DOHH2 (cell line): ENCODE data around the gene USP40.

Source experiments
- H3F3A ChIP-seq: fragments of 200-600 bp; sonication (generic), shearing (Covaris generic); 2 replicates; pipeline ENCODE4 v1.6.0; 2016; ENCODE audit warnings: antibody characterized with exemption, mild to moderate bottlenecking; ENCODE audit not compliant: control insufficient read depth, insufficient read depth
- H3K27ac ChIP-seq: fragments of 200-600 bp; sonication (generic); 2 replicates; pipeline ENCODE4 v1.5.1; 2014; ENCODE audit warnings: low read depth, mild to moderate bottlenecking, low read length, moderate library complexity
- H3K27me3 ChIP-seq: fragments of 200-600 bp; sonication (generic); 2 replicates; pipeline ENCODE4 v1.6.1; 2014; ENCODE audit warnings: mild to moderate bottlenecking, low read length, mixed read lengths; ENCODE audit not compliant: control insufficient read depth
- H3K36me3 ChIP-seq: fragments of 200-600 bp; sonication (generic); 2 replicates; pipeline ENCODE4 v1.6.1; 2014; ENCODE audit warnings: mild to moderate bottlenecking, low read length, moderate library complexity, mixed read lengths; ENCODE audit not compliant: control insufficient read depth
- H3K4me1 ChIP-seq: fragments of 200-600 bp; sonication (generic); 2 replicates; pipeline ENCODE4 v1.6.1; 2014; ENCODE audit warnings: mild to moderate bottlenecking, low read length, mixed read lengths; ENCODE audit not compliant: control insufficient read depth
- H3K4me2 ChIP-seq: fragments of 200-600 bp; sonication (generic); 2 replicates; pipeline ENCODE4 v1.6.0; 2014; ENCODE audit warnings: mild to moderate bottlenecking, low read length, moderate library complexity
- H3K4me3 ChIP-seq: fragments of 200-600 bp; sonication (generic); 2 replicates; pipeline ENCODE4 v1.5.1; 2014; ENCODE audit warnings: mild to moderate bottlenecking, low read length, mixed read lengths
- H3K79me2 ChIP-seq: fragments of 200-600 bp; sonication (generic); 2 replicates; pipeline ENCODE4 v1.6.1; 2014; ENCODE audit warnings: mild to moderate bottlenecking, low read length, mixed read lengths; ENCODE audit not compliant: control insufficient read depth
- H3K9me2 ChIP-seq: fragments of 200-600 bp; sonication (generic); replicated peaks from 2 replicates; pipeline ENCODE4 v1.6.1; 2014; ENCODE audit warnings: mild to moderate bottlenecking, low read length, mixed read lengths; ENCODE audit not compliant: control insufficient read depth
- H3K9me3 ChIP-seq: fragments of 200-600 bp; sonication (generic); 2 replicates; pipeline ENCODE4 v1.6.1; 2014; ENCODE audit warnings: antibody characterized with exemption, low read length, mixed read lengths; ENCODE audit not compliant: control insufficient read depth, insufficient read depth
- H4K20me1 ChIP-seq: fragments of 200-600 bp; sonication (generic); 2 replicates; pipeline ENCODE4 v1.6.0; 2014; ENCODE audit warnings: low read depth, mild to moderate bottlenecking, antibody characterized with exemption, low read length, moderate library complexity; ENCODE audit not compliant: control insufficient read depth, insufficient read depth
- EZH2phosphoT487 ChIP-seq: fragments of 200-600 bp; sonication (generic); IDR thresholded peaks from 2 replicates; pipeline ENCODE4 v1.6.1; 2017; ENCODE audit warnings: borderline replicate concordance, mild to moderate bottlenecking, antibody characterized with exemption, low read length, moderate library complexity, mixed read lengths
- TF ChIP-seq, protein P1 (sequence below): fragments of 200-600 bp; sonication (generic); IDR thresholded peaks from one replicate; pipeline ENCODE4 v1.5.1; 2014; ENCODE audit warnings: antibody characterized with exemption, mild to moderate bottlenecking, low read depth, low read length; ENCODE audit not compliant: poor library complexity, severe bottlenecking

The USP40 gene

DNA sequence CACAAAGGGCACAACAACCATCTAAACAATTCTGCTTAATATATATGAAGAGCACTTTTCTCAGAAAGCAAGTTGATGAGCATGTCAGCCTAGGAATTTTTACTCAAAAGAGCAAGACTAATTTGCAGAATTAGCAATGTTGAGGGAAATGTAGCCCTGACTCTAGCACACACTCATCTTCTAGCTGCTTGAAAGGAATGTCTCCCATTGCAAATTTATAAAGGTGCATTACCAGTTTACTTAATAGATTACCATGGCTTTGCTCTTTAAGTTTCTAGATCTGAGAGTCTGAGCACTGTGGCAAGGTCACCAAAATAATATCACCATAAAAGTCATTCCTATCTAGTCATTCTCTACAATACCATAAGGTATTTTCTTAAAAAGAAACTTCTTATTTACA lies 40.8 kb downstream of the USP40 start:
- peaks cover 24% of the 10 kb centered on the region for H3K4me1 ChIP-seq
- H3K27ac ChIP-seq, result no peak overlapping the region
- H4K20me1 ChIP-seq, result no peaks in the 10 kb centered on the region
- H3K9me3 ChIP-seq, result no peaks in the 10 kb centered on the region
- TF ChIP-seq, protein P1, sequence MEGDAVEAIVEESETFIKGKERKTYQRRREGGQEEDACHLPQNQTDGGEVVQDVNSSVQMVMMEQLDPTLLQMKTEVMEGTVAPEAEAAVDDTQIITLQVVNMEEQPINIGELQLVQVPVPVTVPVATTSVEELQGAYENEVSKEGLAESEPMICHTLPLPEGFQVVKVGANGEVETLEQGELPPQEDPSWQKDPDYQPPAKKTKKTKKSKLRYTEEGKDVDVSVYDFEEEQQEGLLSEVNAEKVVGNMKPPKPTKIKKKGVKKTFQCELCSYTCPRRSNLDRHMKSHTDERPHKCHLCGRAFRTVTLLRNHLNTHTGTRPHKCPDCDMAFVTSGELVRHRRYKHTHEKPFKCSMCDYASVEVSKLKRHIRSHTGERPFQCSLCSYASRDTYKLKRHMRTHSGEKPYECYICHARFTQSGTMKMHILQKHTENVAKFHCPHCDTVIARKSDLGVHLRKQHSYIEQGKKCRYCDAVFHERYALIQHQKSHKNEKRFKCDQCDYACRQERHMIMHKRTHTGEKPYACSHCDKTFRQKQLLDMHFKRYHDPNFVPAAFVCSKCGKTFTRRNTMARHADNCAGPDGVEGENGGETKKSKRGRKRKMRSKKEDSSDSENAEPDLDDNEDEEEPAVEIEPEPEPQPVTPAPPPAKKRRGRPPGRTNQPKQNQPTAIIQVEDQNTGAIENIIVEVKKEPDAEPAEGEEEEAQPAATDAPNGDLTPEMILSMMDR, result no peak
- no peak for TF ChIP-seq EZH2phosphoT487
- no peaks in the 10 kb centered on the region for H3K9me2 ChIP-seq
- peaks cover 2% of the 10 kb centered on the region; the same call in 1 of the 2 replicates for H3F3A ChIP-seq
- no peak overlapping the region for H3K4me2 ChIP-seq
- no peak overlapping the region for H3K4me3 ChIP-seq
- no peaks in the 10 kb centered on the region for H3K79me2 ChIP-seq
- no peaks in the 10 kb centered on the region for H3K27me3 ChIP-seq
- peaks cover 23% of the 10 kb centered on the region for H3K36me3 ChIP-seq

DNA sequence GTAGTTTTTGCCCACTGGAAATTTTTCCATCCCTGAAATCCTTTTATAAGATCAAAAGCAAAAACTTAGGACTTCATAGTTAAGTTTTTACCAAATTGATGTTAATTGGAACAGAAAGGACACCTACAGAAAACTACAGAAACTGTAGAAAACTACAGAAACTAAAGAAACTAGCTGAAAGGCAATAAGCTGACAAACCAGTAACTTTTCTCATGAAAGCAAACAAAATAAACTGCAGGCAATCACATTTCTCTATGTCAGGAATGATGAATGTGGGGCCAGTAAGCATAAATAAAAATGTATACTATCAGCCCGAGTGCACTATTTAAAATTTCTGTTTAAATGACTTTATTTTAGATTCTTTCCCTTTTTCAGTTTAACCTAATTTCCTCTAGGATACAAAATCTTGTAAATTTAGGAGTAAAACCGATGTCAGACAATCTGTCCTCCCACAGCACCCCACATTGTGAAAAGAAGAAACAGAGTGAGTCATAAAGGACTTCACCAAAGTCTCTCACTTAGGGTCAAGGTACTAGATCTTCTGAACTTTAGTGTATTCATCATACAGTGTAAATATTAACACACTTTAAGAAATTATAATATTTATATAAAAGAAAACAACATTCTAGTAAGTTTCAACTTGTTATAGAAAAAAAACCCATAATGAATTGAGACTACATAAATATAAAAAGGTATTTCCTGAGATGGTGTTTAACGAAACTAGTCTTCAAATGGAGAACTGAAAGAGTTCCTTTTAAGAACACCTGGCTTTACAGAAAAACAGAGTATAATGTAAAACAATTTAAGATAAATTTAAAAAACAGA lies 46.6 kb downstream of the USP40 start:
- H3F3A ChIP-seq, result peaks cover 20% of the 10 kb centered on the region
- H3K4me1 ChIP-seq, result peaks cover 59% of the 10 kb centered on the region
- H4K20me1 ChIP-seq, result no peaks in the 10 kb centered on the region
- H3K4me2 ChIP-seq, result peak overlapping the region; percentile 80
- no peaks in the 10 kb centered on the region for H3K9me3 ChIP-seq
- H3K27ac ChIP-seq, result peak overlapping the region; percentile 98
- H3K27me3 ChIP-seq, result no peaks in the 10 kb centered on the region
- H3K9me2 ChIP-seq, result no peaks in the 10 kb centered on the region
- peak overlapping the region; percentile 64 for H3K4me3 ChIP-seq
- H3K36me3 ChIP-seq, result peaks cover 43% of the 10 kb centered on the region
- no peaks in the 10 kb centered on the region for H3K79me2 ChIP-seq
- TF ChIP-seq, protein P1, result no peak
- no peak for TF ChIP-seq EZH2phosphoT487

DNA sequence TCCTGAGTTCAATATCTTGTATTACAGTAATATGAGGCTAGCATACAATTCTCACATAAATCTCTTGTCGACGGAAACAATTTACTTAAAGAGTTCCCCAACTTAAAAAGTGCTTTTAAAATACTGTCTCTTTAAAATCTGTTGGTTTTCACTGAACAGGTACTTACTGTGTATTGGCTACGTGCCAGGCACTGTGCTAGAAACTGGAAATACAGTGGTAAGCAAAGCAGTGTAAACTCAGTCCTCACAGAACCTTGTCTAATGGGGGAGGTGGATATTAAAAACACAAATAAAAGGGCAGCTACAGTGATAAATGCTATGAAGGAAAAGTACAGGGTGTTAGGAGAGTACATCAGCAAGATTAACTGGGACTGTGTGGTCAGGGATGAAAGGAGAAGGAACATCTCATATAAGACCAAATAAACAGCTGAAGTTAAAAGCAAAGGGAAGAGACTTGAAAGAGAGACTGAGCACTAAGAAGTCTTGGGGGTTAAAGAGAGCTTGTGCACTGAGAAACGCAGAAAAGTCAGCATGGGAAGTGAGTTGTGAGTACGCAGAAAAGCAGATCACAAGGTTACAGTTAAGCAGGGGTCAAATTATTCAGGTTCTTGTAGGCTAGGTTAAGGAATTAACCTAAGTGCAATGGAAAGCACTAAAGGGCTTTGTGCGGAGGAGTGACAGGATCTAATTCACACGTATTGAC lies 52.5 kb downstream of the USP40 start:
- no peaks in the 10 kb centered on the region for H3K9me2 ChIP-seq
- H3K27me3 ChIP-seq, result no peaks in the 10 kb centered on the region
- TF ChIP-seq, protein P1, result no peak
- no peak for TF ChIP-seq EZH2phosphoT487
- no peaks in the 10 kb centered on the region for H3K79me2 ChIP-seq
- peaks cover 63% of the 10 kb centered on the region for H3K4me1 ChIP-seq
- H3K36me3 ChIP-seq, result peaks cover 13% of the 10 kb centered on the region
- peak overlapping the region; percentile 60 for H3K27ac ChIP-seq
- no peaks in the 10 kb centered on the region for H3K9me3 ChIP-seq
- peak overlapping the region; percentile 61 for H3K4me2 ChIP-seq
- peaks cover 6% of the 10 kb centered on the region; the same call in 1 of the 2 replicates for H3F3A ChIP-seq
- H3K4me3 ChIP-seq, result peak overlapping the region; percentile 49
- no peaks in the 10 kb centered on the region for H4K20me1 ChIP-seq
